ENCODE results near the gene BCAT1.

The BCAT1 gene

DNA sequence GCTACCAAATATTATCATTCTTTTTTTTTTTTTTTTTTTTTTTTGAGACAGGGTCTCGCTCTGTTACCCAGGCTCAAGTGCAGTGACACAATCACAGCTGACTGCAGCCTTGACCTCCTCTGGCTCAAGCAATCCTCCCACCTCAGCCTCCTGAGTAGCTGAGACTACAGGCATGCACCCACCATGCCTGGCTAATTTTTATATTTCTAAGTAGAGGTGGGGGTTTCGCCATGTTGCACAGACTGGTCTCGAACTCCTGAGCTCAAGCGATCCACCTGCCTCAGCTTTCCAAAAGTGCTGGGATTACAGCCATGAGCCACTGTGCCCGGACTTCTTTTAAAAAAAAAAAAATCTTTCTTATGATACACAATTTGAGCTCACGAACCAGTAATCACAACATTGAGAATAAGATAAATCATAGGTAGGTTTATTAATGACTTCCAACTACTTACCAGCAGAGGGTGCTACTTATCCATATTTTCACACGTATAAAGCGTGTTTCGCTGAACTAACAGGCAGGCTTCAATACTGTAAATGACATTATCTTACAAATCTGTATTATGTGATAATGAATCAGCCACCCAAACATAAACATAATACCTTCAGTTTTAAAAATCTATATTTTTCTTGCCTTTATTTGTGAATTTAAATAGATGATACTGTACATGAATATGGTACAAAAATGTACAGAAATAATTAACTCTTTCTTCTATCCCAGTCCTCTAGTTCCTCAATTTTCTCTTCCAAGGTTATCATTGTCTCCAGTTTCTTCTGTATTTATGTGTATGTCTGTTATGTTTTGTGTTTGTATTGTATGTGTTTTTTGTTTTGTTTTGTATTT is 42.5 kb upstream of the BCAT1 start:
- peak; percentile 56 for DNase-seq (ENCODE audit: low spot score)
- TF ChIP-seq, protein P1, sequence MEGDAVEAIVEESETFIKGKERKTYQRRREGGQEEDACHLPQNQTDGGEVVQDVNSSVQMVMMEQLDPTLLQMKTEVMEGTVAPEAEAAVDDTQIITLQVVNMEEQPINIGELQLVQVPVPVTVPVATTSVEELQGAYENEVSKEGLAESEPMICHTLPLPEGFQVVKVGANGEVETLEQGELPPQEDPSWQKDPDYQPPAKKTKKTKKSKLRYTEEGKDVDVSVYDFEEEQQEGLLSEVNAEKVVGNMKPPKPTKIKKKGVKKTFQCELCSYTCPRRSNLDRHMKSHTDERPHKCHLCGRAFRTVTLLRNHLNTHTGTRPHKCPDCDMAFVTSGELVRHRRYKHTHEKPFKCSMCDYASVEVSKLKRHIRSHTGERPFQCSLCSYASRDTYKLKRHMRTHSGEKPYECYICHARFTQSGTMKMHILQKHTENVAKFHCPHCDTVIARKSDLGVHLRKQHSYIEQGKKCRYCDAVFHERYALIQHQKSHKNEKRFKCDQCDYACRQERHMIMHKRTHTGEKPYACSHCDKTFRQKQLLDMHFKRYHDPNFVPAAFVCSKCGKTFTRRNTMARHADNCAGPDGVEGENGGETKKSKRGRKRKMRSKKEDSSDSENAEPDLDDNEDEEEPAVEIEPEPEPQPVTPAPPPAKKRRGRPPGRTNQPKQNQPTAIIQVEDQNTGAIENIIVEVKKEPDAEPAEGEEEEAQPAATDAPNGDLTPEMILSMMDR (IDR thresholded peaks at IDR 0.05; ENCODE audit: extremely low read depth, missing control alignments) = no peak

DNA sequence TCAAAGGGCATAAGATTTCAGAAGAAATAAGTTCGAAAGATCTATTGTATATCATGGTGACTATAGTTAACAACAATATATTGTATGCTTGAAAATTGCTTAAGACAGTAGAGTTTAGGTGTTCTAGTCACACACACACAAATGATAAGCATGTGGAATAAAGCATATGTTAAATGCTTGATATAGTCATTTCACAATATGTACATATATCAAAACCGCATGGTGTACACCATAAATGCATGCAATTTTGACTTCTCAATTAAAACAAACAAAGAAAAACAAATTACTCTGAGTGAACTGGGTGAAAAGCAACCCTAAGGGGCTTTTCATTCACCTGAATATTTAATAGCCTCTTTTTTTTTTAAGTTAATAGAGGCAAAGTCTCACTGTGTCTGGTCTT is 40.3 kb upstream of the BCAT1 start:
- TF ChIP-seq, protein P1 (IDR thresholded peaks at IDR 0.05; ENCODE audit: extremely low read depth, missing control alignments) = no peak
- DNase-seq (ENCODE audit: low spot score) = no peak

DNA sequence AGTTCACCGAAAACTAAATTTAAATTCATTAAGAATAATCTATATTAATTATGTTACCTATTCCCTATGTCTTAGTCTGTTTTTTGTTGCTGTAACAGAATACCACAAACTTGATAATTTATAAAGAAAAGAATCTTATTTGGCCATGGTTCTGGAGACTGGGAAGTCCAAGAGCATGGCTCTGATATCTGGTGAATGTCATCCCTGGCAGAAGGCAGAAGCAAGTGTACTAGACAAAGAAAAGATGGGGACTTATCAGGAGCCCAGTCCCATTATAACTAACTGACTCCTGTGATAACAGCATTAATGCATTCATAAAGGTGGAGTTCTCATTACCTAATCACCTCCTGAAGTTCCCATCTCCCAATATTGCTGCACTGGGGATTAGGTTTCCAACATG is 33.3 kb upstream of the BCAT1 start:
- no peak for DNase-seq (ENCODE audit: low spot score)
- TF ChIP-seq, protein P1 (IDR thresholded peaks at IDR 0.05; ENCODE audit: extremely low read depth, missing control alignments) = no peak

DNA sequence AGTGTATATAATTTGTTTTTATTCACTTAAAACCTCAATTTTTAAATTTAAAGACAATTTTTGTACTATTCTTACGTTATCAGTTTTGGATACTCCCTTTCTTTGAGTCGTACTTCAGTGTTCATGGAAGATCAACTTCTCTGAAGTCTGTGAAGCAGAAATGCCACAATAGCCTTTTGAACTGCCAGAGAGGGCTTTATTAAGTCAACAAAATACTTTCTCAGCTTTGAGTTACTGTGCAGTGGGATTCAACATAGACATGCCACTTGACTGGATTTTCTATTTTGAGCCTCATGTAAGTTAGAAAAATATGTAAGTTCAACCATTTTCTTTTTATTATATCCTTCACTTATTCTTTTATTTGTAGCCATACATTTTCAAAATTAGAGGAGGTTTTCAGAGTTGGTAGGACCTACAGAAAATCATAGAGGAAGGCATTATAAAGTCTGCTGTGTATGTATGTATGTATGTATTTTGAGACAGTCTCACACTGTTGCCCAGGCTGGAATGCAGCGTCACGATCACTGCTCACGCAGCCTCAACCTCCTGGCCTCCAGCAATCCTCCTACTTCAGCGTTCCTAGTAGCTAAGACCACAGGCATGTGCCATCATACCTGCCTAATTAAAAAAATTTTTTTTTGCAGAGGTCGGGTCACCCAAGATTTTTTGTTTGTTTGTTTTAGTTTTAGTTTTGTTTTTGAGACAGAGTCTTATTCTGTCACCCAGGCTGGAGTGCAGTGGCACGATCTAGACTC is 31.3 kb upstream of the BCAT1 start:
- TF ChIP-seq, protein P1 (IDR thresholded peaks at IDR 0.05; ENCODE audit: extremely low read depth, missing control alignments) = no peak
- DNase-seq (ENCODE audit: low spot score) = no peak

DNA sequence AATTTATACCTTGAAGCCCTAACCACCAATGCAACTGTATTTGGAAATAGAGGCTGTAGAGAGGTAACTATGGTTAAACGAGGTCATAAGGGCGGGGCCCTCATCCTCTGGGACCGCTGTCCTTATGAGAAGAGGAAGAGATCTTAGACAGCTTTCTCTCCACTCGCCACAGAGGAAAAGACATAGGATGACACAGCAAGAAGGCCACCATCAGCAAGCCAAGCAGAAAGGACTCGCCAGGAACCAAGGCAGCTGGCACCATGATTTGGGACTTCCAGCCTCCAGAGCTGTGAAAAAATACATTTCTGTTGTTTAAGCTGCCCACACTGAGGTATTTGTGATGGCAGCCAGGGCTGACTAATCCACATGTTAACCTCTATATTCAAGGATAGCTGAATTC is 30.4 kb upstream of the BCAT1 start:
- TF ChIP-seq, protein P1 (IDR thresholded peaks at IDR 0.05; ENCODE audit: extremely low read depth, missing control alignments) = no peak
- DNase-seq (ENCODE audit: low spot score) = no peak

DNA sequence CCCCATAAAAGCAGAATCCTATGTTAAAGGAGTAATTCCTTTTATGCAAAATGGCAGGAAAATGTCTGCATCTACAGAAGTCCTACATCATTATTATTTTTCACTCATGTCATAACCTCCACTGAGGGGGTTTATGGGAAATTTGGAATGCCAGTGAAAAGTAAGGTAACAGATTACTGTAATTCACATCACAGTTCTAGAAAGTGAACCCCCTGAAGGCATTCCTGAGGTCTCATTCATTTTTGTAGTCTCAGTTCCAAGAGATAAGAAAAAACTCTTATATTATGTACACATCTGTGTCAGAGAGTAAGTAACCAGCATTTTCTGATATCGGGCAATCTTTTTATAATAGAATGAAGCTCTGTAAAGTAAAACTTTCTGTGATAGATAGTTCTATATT is 28.8 kb upstream of the BCAT1 start:
- DNase-seq (ENCODE audit: low spot score) = no peak
- TF ChIP-seq, protein P1 (IDR thresholded peaks at IDR 0.05; ENCODE audit: extremely low read depth, missing control alignments) = no peak

DNA sequence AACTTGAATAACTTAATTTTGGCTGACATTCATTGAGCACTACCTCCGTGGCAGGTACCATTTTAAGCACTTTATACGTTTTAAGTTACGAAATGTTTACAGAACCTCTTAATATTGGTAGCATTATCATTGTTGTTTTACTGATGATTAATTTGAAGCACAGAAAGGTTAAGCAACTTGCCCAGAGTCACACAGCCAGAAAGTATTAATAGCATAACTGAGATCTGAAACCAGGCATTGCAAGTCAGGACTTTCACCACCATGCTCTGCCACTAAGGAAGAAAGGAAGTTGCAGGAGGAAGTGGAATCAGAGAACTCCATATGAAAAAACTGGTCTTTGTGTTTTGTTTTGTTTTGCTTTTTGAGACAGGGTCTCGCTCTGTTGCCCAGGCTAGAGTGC is 28.2 kb upstream of the BCAT1 start:
- no peak for DNase-seq (ENCODE audit: low spot score)
- TF ChIP-seq, protein P1 (IDR thresholded peaks at IDR 0.05; ENCODE audit: extremely low read depth, missing control alignments) = no peak
